Neural progenitor cell (in vitro differentiated cells): ENCODE data around the gene ADGRA1. TPM values are rescaled to one million over a fixed set of nuclear protein-coding genes. Genes with fewer than 3 reads are reported as not detected.
A peak's percentile ranks its signal among the peaks of the same experiment; 100 is the strongest.

Source experiments
- DNase-seq: peaks from one replicate; pipeline ENCODE4 v3.0.0-alpha.2; 2016; ENCODE audit warnings: low spot score
- H2AFZ ChIP-seq: fragments of 200-600 bp; sonication (generic); replicated peaks from 2 replicates; pipeline ENCODE4 v1.6.1; 2016; ENCODE audit warnings: antibody characterized with exemption
- H3F3A ChIP-seq: fragments of 200-600 bp; sonication (generic); 2 replicates; pipeline ENCODE4 v1.6.1; 2016; ENCODE audit warnings: antibody characterized with exemption, low read depth
- H3K27ac ChIP-seq: fragments of 200-600 bp; sonication (generic); 2 replicates; pipeline ENCODE4 v1.5.1; 2016; ENCODE audit warnings: mild to moderate bottlenecking
- H3K27me3 ChIP-seq: fragments of 200-600 bp; sonication (generic); 2 replicates; pipeline ENCODE4 v1.6.1; 2016; ENCODE audit warnings: mild to moderate bottlenecking, moderate library complexity
- H3K36me3 ChIP-seq: fragments of 200-600 bp; sonication (generic); 2 replicates; pipeline ENCODE4 v1.5.1; 2016
- H3K4me1 ChIP-seq: fragments of 200-600 bp; sonication (generic); 2 replicates; pipeline ENCODE4 v1.6.1; 2016; ENCODE audit warnings: mixed run types
- H3K4me2 ChIP-seq: fragments of 200-600 bp; sonication (generic); 2 replicates; pipeline ENCODE4 v1.6.1; 2016
- H3K4me3 ChIP-seq: fragments of 200-600 bp; sonication (generic); 2 replicates; pipeline ENCODE4 v1.5.1; 2016
- H3K79me2 ChIP-seq: fragments of 200-600 bp; sonication (generic); 2 replicates; pipeline ENCODE4 v1.6.1; 2016; ENCODE audit warnings: low read depth
- H3K9ac ChIP-seq: fragments of 200-600 bp; sonication (generic); 2 replicates; pipeline ENCODE4 v1.6.1; 2016
- H3K9me3 ChIP-seq: fragments of 200-600 bp; sonication (generic); 2 replicates; pipeline ENCODE4 v1.5.1; 2016; ENCODE audit warnings: low read depth
- H4K20me1 ChIP-seq: fragments of 200-600 bp; sonication (generic); 2 replicates; pipeline ENCODE4 v1.6.1; 2016; ENCODE audit warnings: low read depth
- H3K27ac Mint-ChIP-seq: 3 replicates; pipeline ENCODE4 v1.8.0; 2021; ENCODE audit warnings: mixed read lengths
- H3K27me3 Mint-ChIP-seq: 2 replicates; pipeline ENCODE4 v1.8.0; 2022; ENCODE audit warnings: low read depth, mild to moderate bottlenecking, inconsistent platforms, moderate library complexity, mixed read lengths; ENCODE audit not compliant: insufficient read depth
- H3K36me3 Mint-ChIP-seq: 3 replicates; pipeline ENCODE4 v1.8.0; 2021; ENCODE audit warnings: mixed read lengths
- H3K4me1 Mint-ChIP-seq: 3 replicates; pipeline ENCODE4 v1.8.0; 2021; ENCODE audit warnings: mixed read lengths
- H3K4me3 Mint-ChIP-seq: 3 replicates; pipeline ENCODE4 v1.8.0; 2021; ENCODE audit warnings: mild to moderate bottlenecking, moderate library complexity, mixed read lengths
- H3K9me3 Mint-ChIP-seq: 3 replicates; pipeline ENCODE4 v1.8.0; 2020; ENCODE audit warnings: mixed read lengths
- EZH2 ChIP-seq: fragments of 200-600 bp; sonication (generic); IDR thresholded peaks from 2 replicates; pipeline ENCODE4 v1.6.1; 2017; ENCODE audit warnings: antibody characterized with exemption, mild to moderate bottlenecking, moderate library complexity
- EZH2phosphoT487 ChIP-seq: fragments of 200-600 bp; sonication (generic); IDR thresholded peaks from 2 replicates; pipeline ENCODE4 v1.6.1; 2017; ENCODE audit warnings: antibody characterized with exemption
- total RNA-seq: library from RNA; depleted of rRNA; stranded (reverse); fragments of >200 nt; gene quantifications from 2 replicates; pipeline ENCODE4 v1.2.3, GENCODE V29; 2015; ENCODE audit warnings: low replicate concordance
- TF ChIP-seq, protein P1 (sequence below): fragments of 200-600 bp; sonication (generic); IDR thresholded peaks from 2 replicates; pipeline ENCODE4 v1.5.1; 2017; ENCODE audit warnings: antibody characterized with exemption, mild to moderate bottlenecking

Gene ADGRA1
- total RNA-seq, 1 donor from 2014 or later, result not detected

DNA sequence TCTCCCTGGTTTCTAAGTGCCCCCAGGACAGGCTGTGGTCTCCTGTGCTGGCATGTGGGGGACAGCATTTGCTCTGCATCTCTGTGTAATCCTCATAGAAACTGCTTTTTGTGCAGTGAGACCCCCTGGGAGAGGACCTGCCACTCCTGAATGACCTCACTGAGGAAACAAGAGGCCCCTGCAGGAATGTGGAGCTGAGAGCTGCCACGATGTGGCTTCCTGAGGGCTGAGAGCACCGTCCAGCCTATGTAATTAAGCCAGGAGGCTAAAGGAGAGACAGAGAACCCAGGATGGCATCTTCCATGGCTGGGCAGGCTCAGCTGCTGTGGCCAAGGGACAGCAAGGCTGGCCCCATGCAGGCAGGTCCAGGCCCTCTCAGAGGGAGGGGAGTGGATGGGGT, 32.3 kb upstream of the ADGRA1 start:
- no peak for TF ChIP-seq EZH2phosphoT487
- no peaks in the 10 kb centered on the region for H3F3A ChIP-seq
- H3K27ac Mint-ChIP-seq, result peak overlapping the region; percentile 92
- H3K9me3 Mint-ChIP-seq, result peaks cover 2% of the 10 kb centered on the region
- peak overlapping the region; percentile 58 for H3K4me3 Mint-ChIP-seq
- peaks cover 29% of the 10 kb centered on the region for H3K4me1 Mint-ChIP-seq
- no peaks in the 10 kb centered on the region for H3K36me3 Mint-ChIP-seq
- H2AFZ ChIP-seq, result no peak overlapping the region
- H3K27me3 ChIP-seq, result no peaks in the 10 kb centered on the region
- H3K9ac ChIP-seq, result no peak overlapping the region
- no peaks in the 10 kb centered on the region for H4K20me1 ChIP-seq
- DNase-seq, result peak; percentile 49
- H3K4me1 ChIP-seq, result no peaks in the 10 kb centered on the region
- H3K79me2 ChIP-seq, result no peaks in the 10 kb centered on the region
- no peak overlapping the region for H3K27ac ChIP-seq
- peak overlapping the region; percentile 0 for H3K4me2 ChIP-seq
- H3K27me3 Mint-ChIP-seq, result peaks cover 25% of the 10 kb centered on the region
- no peaks in the 10 kb centered on the region for H3K9me3 ChIP-seq
- no peak overlapping the region for H3K4me3 ChIP-seq
- no peaks in the 10 kb centered on the region for H3K36me3 ChIP-seq

GRCh38 chr10:133056001-133056400, 31.7 kb upstream of the ADGRA1 start:
- H3K4me1 Mint-ChIP-seq, result peaks cover 28% of the 10 kb centered on the region
- H2AFZ ChIP-seq, result no peak overlapping the region
- no peaks in the 10 kb centered on the region for H3K27me3 ChIP-seq
- H3K9me3 Mint-ChIP-seq, result peaks cover 2% of the 10 kb centered on the region
- H3K4me3 Mint-ChIP-seq, result no peak overlapping the region
- H3K9me3 ChIP-seq, result no peaks in the 10 kb centered on the region
- no peaks in the 10 kb centered on the region for H3K36me3 Mint-ChIP-seq
- no peak overlapping the region for H3K9ac ChIP-seq
- H4K20me1 ChIP-seq, result no peaks in the 10 kb centered on the region
- no peak overlapping the region for H3K27ac ChIP-seq
- peak overlapping the region; percentile 92 for H3K27ac Mint-ChIP-seq
- no peak for TF ChIP-seq EZH2
- TF ChIP-seq, protein P1, sequence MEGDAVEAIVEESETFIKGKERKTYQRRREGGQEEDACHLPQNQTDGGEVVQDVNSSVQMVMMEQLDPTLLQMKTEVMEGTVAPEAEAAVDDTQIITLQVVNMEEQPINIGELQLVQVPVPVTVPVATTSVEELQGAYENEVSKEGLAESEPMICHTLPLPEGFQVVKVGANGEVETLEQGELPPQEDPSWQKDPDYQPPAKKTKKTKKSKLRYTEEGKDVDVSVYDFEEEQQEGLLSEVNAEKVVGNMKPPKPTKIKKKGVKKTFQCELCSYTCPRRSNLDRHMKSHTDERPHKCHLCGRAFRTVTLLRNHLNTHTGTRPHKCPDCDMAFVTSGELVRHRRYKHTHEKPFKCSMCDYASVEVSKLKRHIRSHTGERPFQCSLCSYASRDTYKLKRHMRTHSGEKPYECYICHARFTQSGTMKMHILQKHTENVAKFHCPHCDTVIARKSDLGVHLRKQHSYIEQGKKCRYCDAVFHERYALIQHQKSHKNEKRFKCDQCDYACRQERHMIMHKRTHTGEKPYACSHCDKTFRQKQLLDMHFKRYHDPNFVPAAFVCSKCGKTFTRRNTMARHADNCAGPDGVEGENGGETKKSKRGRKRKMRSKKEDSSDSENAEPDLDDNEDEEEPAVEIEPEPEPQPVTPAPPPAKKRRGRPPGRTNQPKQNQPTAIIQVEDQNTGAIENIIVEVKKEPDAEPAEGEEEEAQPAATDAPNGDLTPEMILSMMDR, result no peak
- TF ChIP-seq EZH2phosphoT487, result no peak
- H3K27me3 Mint-ChIP-seq, result peaks cover 26% of the 10 kb centered on the region
- no peak overlapping the region for H3K4me2 ChIP-seq
- H3K4me1 ChIP-seq, result no peaks in the 10 kb centered on the region
- H3K4me3 ChIP-seq, result no peak overlapping the region
- no peak for DNase-seq
- no peaks in the 10 kb centered on the region for H3K79me2 ChIP-seq
- no peaks in the 10 kb centered on the region for H3K36me3 ChIP-seq
- H3F3A ChIP-seq, result no peaks in the 10 kb centered on the region

DNA sequence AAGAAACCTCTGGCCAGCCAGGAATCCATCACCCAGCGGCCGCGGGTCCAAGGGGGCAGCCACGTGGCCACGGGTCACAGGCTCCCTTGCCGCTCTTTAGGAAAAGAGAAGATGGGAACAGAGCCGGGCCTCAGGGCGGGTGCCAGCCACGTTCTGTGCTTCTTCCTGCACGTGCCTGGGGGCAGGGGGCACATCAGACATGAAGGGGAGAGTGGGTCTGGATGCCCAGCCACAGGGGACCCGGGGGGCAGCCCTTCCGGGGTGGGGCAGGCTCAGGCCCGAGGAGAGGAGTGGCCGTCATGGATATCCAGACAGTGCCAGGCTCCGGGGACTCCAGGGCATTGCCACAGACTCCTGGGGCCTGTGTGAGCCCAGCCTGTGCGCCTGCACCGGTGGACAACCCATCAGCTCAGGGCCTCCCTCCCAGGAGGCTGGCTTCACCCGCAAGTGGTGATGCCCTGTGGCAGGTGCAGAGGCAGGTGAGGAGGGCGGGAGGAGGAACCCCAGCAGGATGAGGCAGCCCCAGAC, 31.0 kb upstream of the ADGRA1 start:
- peaks cover 2% of the 10 kb centered on the region for H3K9me3 Mint-ChIP-seq
- no peaks in the 10 kb centered on the region for H3K36me3 Mint-ChIP-seq
- no peak overlapping the region for H3K27ac ChIP-seq
- no peaks in the 10 kb centered on the region for H3F3A ChIP-seq
- H3K9ac ChIP-seq, result no peak overlapping the region
- no peaks in the 10 kb centered on the region for H3K9me3 ChIP-seq
- H3K27me3 Mint-ChIP-seq, result peaks cover 21% of the 10 kb centered on the region
- no peak for DNase-seq
- no peaks in the 10 kb centered on the region for H3K4me1 ChIP-seq
- no peaks in the 10 kb centered on the region for H3K27me3 ChIP-seq
- H3K36me3 ChIP-seq, result no peaks in the 10 kb centered on the region
- H3K4me1 Mint-ChIP-seq, result peaks cover 21% of the 10 kb centered on the region
- no peak overlapping the region for H3K4me3 Mint-ChIP-seq
- H4K20me1 ChIP-seq, result no peaks in the 10 kb centered on the region
- no peak overlapping the region for H3K4me2 ChIP-seq
- H2AFZ ChIP-seq, result no peak overlapping the region
- H3K4me3 ChIP-seq, result no peak overlapping the region
- H3K27ac Mint-ChIP-seq, result peak overlapping the region; percentile 76
- H3K79me2 ChIP-seq, result no peaks in the 10 kb centered on the region
- TF ChIP-seq EZH2 (no peak), EZH2phosphoT487 (no peak)
- TF ChIP-seq, protein P1, result no peak

GRCh38 chr10:133058331-133059092, 29.2 kb upstream of the ADGRA1 start:
- Mint-ChIP-seq H3K4me1 (peaks cover 24% of the 10 kb centered on the region), H3K27ac (peak overlapping the region; percentile 42), H3K27me3 (peaks cover 21% of the 10 kb centered on the region), H3K4me3 (peak overlapping the region; percentile 28), H3K9me3 (peaks cover 2% of the 10 kb centered on the region), H3K36me3 (no peaks in the 10 kb centered on the region)
- Histone ChIP-seq H2AFZ (no peak overlapping the region), H3K27me3 (no peaks in the 10 kb centered on the region), H3F3A (no peaks in the 10 kb centered on the region), H3K4me3 (no peak overlapping the region), H3K79me2 (no peaks in the 10 kb centered on the region), H3K36me3 (no peaks in the 10 kb centered on the region), H3K4me1 (no peaks in the 10 kb centered on the region), H3K9ac (no peak overlapping the region), H3K27ac (no peak overlapping the region), H4K20me1 (no peaks in the 10 kb centered on the region), H3K4me2 (no peak overlapping the region), H3K9me3 (no peaks in the 10 kb centered on the region)
- no peak for DNase-seq
- TF ChIP-seq, protein P1, result no peak
- TF ChIP-seq EZH2phosphoT487, result no peak
- no peak for TF ChIP-seq EZH2
